ENCODE data around the gene LMO1. TPM values are rescaled to one million over a fixed set of nuclear protein-coding genes. Genes with fewer than 3 reads are reported as not detected.

LMO1 gene
- total and polyA plus RNA-seq, 11 donors = 0.42 to 4.1 (median 2.1) TPM; not detected in 1

GRCh38 chr11:8288824-8289491, 25.3 kb upstream of the LMO1 start:
- ATAC-seq (no peak), DNase-seq (no peak)
- intact Hi-C loops (cut with DNase I) = no loop called here
- Histone ChIP-seq H3K36me3 (no peaks in the 10 kb centered on the region), H3K4me1 (peaks cover 0 to 18% (median 0%) of the 10 kb centered on the region in 12 donors), H3K9me3 (no peaks in the 10 kb centered on the region), H3K27me3 (peaks cover 0 to 4% (median 0%) of the 10 kb centered on the region in 9 donors), H3K4me3 (no peak overlapping the region), H3K27ac (no peak overlapping the region)
- TF ChIP-seq CTCF (IDR thresholded peaks at IDR 0.05) (no peak), POLR2A (IDR thresholded peaks at IDR 0.05) (no peak)
- 69 to 81% (median 72%) methylated on average over 13 of the region's 13 CpGs for WGBS, 4 donors

GRCh38 chr11:8288166-8288772, 24.6 kb upstream of the LMO1 start:
- TF ChIP-seq POLR2A (IDR thresholded peaks at IDR 0.05) (no peak), CTCF (IDR thresholded peaks at IDR 0.05) (no peak)
- H3K27ac ChIP-seq = no peak overlapping the region
- DNase-seq = no peak
- intact Hi-C loops (cut with DNase I) = no loop called here
- H3K36me3 ChIP-seq = no peaks in the 10 kb centered on the region
- H3K27me3 ChIP-seq = peaks cover 0 to 7% (median 0%) of the 10 kb centered on the region in 9 donors
- peaks cover 0 to 24% (median 6%) of the 10 kb centered on the region in 12 donors for H3K4me1 ChIP-seq
- H3K4me3 ChIP-seq = no peak overlapping the region
- WGBS, 4 donors = 63 to 95% (median 64%) methylated on average over 2 to 3 of the region's 3 CpGs
- ATAC-seq = no peak
- H3K9me3 ChIP-seq = no peaks in the 10 kb centered on the region

- Histone ChIP-seq H3K27ac (no peak overlapping the region), H3K27me3 (peaks cover 0 to 11% (median 0%) of the 10 kb centered on the region in 9 donors), H3K9me3 (no peaks in the 10 kb centered on the region), H3K4me3 (no peak overlapping the region), H3K4me1 (peaks cover 0 to 30% (median 8%) of the 10 kb centered on the region in 12 donors), H3K36me3 (no peaks in the 10 kb centered on the region)
- DNase-seq (no peak), ATAC-seq (no peak)
- no peak for TF ChIP-seq CTCF (IDR thresholded peaks at IDR 0.05)
- no peak for TF ChIP-seq POLR2A (IDR thresholded peaks at IDR 0.05)
- intact Hi-C loops (cut with DNase I) = no loop called here
Measured at GRCh38 chr11:8287703-8288102, 24.0 kb upstream of the LMO1 start.

- intact Hi-C loops (cut with DNase I) = no loop called here
- whole genome bisulfite sequencing, 4 donors = 60 to 93% (median 92%) methylated on average over 1 to 5 of the region's 5 CpGs
- peaks cover 0 to 31% (median 8%) of the 10 kb centered on the region in 12 donors for H3K4me1 ChIP-seq
- TF ChIP-seq POLR2A (IDR thresholded peaks at IDR 0.05) (no peak), CTCF (IDR thresholded peaks at IDR 0.05) (no peak)
- ATAC-seq (no peak), DNase-seq (no peak)
- H3K36me3 ChIP-seq = no peaks in the 10 kb centered on the region
- H3K27ac ChIP-seq = no peak overlapping the region
- H3K9me3 ChIP-seq = no peaks in the 10 kb centered on the region
- H3K4me3 ChIP-seq = no peak overlapping the region
- peaks cover 0 to 12% (median 0%) of the 10 kb centered on the region in 9 donors for H3K27me3 ChIP-seq
Measured at GRCh38 chr11:8287297-8287696, 23.6 kb upstream of the LMO1 start.

Data from heart left ventricle (tissue), 16 donors.